Stimulated activated CD4-positive, alpha-beta T cell treated with anti-CD3 and anti-CD28 coated beads, Interleukin-15, amount 100 ng/mL, for 1 hour (primary cell): ENCODE measurements around the gene TGIF2LY.
"Not testable (repeated sequence)": the region's sequence is repeated elsewhere in the genome, so short reads cannot be mapped to it uniquely, and the experiment has no call there.

Source experiments
- DNase-seq, 2 donors: peaks; one replicate each; pipeline ENCODE4 v3.0.0-alpha.2; 2020; ENCODE audit warnings: low read depth in 1 of 2, low spot score in 1 of 2

TGIF2LY gene

GRCh38 chrY:3578767-3579166 lies at the start of gene TGIF2LY:
TSS of gene TGIF2LY (plus strand) at chrY:3579067. CDS start at chrY:3579245, 178 bp downstream.
- DNase-seq: not testable (repeated sequence)
